GM19351 (cell line): ENCODE measurements around the gene ROR2.

Experiments used
- ATAC-seq: cut with Tn5 transposase; IDR thresholded peaks from one replicate; pipeline ENCODE4 v1.9.1; 2021; ENCODE audit warnings: mild to moderate bottlenecking, moderate library complexity; ENCODE audit not compliant: unreplicated experiment

ROR2 gene

DNA sequence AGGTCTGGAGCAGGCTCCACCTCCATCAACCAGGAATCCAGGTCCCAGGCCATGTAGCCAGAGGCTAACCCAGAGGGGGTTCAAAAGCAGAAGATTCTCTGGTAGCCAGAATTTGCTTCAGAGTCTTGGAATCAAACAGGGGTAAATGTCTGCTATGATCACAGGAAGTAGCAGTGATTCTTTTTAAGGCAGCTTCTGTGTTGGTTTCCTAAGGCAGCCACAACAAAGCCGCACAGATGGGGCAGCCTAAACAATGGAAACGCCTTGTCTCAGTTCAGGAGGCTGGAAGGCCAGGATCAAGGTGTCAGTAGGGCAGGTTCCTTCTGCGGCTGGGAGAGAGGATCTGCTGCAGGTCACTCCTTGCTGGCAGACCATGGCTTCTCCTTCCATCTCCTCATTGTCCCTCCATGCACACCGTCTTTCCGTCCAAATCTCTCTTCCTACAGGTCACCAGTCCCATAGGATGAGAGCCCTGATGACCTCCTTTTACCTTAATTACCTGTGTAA lies 167.3 kb downstream of the ROR2 start:
- no peak for ATAC-seq

GRCh38 chr9:91781906-91782305 lies 168.1 kb downstream of the ROR2 start:
- ATAC-seq, result no peak

GRCh38 chr9:91781116-91781515 lies 168.9 kb downstream of the ROR2 start:
- no peak for ATAC-seq

GRCh38 chr9:91778031-91778430 lies 172.0 kb downstream of the ROR2 start:
- ATAC-seq, result no peak

DNA sequence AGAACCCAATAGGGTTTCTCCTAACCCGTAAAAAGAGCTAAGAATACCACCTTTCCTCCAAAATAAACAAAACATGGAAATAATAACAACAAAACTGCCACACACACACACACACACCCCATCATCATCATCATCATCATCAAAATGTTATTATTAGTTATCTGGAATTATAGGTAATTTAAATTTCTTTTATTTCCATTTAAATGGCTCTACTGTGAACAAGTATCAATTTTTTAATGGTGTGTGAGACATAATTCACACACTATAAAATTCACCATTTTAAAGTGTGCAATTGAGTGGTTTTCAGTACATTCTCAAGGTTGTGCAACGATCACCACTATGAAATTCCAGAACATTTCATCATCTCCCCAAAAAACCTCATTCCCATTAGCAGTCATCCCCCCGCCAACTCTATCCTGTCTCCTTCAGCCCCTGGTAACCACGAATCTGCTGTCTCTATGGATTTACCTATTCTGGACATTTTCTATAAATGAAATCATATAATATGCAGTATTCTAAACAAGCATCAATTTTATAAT lies 172.7 kb downstream of the ROR2 start:
- ATAC-seq, result no peak

DNA sequence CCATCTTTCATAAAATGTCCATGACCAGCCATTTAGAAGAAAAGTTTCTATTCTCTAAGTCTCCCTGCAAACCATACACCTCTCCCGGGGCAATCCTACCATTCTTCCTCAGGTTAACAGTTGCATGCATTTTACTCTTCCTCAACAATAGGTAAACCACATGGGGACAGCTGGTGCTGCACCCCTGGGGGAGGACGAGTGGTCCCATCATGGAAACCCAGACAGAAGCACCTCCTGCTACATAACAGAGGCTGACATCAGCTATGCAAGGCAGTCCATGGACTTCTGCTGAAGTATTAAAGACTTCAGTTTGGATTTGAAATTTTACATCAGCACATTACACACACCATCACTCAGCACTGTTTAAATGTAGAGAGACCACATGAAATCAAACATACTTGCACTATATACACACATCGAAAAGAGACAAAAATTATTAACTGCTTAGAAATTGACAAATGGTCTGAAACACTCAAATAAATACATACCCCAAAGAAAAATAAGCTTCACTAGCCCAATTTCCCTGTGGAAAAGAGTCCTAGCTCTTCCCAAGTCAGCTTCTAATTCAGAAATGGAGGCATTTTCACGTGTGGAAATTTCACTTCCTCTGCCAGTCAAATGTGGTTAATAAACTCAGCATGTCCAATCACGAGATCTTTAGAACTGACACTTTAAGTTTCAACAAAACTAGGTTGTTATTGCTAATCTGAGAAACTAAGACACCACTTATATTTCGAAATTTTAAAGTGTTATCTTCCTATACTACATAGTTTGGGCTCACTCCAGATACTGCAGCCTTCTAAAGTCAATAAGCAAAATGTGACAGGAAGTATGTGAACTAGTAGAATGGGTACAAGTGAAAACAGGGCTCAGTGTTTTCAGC lies 173.4 kb downstream of the ROR2 start:
- no peak for ATAC-seq

GRCh38 chr9:91775708-91776028 lies 174.4 kb downstream of the ROR2 start:
- no peak for ATAC-seq

GRCh38 chr9:91775011-91775707 lies 174.9 kb downstream of the ROR2 start:
- no peak for ATAC-seq

GRCh38 chr9:91773156-91773555 lies 176.9 kb downstream of the ROR2 start:
- no peak for ATAC-seq

DNA sequence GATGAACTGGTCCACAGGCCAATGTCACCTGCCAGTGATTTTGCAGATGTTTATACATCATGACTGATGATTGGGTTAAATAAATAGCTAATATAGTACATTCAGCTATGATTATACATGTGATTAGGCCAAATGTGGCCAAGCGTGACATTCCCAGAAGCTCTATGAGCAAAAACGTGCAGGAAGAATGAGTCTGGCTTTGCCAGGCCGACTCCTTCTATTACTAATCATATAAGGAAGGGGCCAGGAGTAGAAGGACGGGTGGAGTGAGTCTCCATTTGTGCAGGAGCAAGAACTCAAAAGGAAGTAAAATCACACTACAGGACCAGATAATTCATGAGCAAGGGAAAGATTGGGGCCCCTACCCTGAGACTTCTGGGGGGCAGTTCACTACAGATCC lies 178.2 kb downstream of the ROR2 start:
- ATAC-seq, result no peak

DNA sequence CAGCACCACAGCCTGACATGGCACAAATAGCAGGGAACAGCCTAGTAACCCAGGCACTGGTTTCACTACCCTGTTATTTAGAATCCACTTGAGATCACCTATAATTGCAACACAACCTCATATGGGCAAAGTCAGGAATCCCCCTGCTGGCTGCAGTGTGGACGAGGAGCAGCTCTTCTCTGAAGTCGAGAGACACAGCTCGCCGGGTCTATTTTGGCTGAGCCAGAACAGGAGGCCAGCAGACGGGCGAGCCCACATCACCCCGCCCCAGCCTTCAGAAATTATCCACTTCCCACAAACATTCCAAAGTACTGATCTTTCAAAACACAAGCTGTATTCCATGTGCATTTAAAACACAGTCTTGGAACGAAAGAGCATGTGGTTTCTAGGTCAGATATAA lies 179.0 kb downstream of the ROR2 start:
- ATAC-seq, result no peak

DNA sequence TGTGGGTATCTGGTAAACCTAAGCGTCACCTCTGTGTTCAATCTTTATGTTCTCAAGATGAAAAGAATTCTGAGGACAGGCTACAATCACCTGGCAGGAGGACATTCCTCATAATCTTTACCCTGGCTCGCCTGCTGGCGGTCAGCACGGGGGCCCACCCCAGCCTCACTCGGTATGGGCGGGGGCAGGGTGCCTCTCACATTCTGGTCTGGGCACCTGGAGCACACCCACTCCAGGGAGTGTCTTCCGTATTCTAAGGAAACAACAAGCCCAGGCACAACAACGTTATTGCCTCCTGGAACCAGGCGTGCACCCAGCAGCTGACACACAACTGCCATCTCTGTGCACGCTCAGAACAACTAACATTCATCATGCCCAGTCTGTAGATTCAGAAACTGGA lies 179.8 kb downstream of the ROR2 start:
- ATAC-seq, result no peak

DNA sequence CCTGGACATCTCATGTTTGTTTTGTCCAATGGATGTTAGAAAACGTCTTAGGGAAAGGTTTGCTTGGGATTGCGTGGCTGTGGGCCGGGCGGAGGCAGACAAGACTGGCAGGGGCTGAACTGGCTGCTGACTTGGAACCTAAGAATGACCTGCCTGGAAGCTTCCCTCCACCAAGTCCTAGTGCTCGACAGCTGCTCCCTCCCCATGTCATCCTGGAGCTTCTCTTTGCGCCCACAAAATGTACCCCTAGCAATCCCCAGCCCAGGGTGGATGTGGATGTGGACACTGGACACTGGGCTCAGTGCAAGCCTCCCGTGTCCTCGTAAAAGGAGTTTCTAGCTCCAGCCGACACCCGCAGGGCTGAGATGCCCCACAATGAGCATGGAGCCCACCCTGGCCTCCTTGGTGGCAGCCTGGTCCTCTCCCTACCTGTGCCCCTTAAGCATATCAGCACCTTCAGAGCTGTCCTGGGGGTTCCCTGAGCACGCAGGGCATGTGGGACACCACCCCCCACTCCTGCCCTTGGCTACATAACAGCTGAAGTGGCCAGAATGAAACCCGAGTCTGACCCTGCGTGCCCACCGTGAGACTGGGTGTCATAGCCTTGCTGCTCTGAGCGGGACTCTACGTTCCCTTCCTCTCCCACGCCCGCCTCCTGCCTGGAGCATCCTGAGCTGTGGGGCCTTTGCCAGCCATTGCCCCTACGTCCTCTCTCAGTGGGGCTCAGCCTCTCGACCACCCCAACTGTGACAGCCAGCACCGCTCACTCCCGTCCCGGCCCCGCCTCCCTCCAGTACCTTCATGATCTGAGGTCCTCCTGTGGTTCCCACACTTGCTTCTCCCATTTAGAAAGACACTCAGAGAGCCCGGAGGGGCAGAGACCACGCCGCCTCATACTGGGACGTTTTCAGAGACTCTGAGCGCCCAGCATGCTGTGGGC lies 180.8 kb downstream of the ROR2 start:
- no peak for ATAC-seq

GRCh38 chr9:91768507-91768906 lies 181.5 kb downstream of the ROR2 start:
- ATAC-seq, result no peak

DNA sequence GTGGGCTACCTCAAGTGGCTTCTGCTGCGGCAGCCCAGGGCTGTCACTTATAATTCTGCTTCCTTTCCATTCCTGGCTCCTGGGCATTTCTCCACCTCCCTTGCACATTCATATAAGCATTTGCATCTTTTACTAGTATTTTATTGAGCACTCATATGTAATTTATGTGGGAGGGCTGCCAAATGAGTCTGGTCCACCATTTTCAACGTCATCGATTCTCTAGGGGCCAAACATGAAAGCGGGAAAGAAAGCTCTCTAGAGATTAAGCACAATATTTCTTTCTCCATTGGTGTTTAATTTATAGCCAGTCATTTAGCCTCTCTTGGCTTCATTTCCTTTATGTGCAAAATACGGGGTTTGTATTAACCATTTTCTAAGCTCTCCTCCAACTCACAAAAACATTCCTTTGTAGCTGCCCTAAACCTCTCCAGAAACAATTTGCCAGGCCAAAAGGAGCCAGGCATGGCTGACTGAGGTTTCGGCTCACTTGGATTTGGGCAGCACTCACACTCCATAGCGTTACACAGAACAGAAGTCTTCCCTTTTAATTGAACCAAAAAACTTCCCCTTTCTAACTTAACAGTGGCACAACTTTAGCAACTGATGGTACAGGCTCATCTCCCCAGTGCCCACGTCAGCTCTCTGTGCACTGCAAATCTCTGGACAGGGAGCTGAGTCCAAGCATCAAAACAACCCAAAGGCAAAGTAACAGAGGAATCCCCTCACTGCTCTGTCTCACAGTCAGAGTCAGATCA lies 183.5 kb downstream of the ROR2 start:
- no peak for ATAC-seq

DNA sequence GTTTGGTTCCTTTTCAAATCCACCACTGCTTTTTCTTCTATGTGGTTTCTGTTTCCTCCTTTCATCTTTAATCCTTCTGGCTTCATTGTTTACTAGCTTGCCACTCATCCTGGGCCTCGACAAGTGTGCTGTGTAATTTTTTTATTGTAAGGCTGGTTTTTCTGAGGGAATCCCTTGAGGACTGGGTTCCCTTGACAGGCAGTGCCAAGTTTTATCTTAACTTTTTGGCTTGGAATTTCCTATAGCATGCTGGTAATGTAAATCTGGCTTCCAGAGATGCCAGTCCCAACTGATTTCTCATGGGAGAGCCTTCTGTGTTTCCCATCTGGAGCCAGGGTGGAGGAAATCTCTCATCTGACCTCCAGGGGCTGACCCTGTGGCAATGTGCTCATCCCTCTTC lies 184.7 kb downstream of the ROR2 start:
- ATAC-seq, result no peak

- no peak for ATAC-seq
These were observed 185.4 kb downstream of the ROR2 start for GRCh38 chr9:91764661-91765060.

DNA sequence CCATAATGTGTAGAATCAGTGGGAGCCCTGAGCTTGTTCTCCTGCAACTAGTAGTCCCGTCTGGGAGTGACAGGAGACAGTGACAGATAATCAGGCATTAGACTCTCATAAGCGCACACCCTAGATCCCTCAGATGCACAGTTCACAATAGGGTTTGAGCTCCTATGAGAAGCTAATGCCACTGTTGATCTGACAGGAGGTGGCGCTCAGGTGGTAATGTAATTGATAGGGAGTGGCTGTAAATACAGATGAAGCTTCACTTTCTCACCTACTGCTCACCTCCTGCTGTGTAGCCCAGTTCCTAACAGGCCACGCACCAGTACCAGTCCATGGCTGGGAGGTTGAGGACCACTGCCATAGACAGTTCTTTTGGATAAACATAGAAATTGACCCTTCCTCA lies 188.7 kb downstream of the ROR2 start:
- ATAC-seq, result no peak

DNA sequence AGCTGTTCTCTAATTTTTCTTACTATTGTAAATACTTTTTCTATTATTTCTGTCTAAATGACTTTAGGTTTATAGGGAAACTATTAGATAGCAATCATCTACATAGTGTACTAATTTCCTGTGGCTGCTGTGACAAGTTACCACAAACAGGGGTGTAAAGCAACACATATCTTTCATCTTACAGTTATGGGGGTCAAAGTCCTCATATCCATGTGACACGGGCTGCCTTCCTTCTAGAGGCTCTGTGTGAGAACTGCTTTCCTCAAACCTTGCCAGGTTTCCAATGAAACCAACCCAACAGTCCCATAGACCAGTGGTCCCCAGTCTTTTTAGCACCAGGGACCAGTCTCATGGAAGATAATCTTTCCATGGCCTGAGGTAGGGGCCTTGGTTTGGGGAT lies 189.1 kb downstream of the ROR2 start:
- ATAC-seq, result no peak

DNA sequence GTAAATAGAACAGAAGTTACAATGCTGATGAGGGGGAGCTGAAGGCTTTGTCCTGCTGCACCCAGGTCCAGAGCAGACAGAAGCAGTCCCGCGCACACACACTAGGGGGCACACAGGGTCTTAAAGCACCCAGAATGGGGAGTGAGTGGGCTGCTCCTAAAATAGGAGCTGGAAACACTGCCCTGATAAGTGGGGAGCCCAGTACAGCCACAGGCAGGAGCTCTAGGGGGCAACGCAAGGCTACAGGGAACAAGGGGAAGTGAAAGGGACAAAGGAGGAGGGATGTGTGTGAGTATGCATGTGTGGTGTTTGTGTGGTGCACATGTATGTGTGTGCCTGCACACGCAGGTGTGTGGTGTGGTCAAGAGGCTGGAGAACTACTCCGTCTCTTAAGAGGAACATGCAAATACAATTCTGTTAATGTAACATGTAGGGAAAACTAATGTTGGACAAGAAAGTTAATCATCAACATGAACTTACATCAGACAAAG lies 191.5 kb downstream of the ROR2 start:
- ATAC-seq, result no peak
